GM23338 (cell line): ENCODE measurements around the gene OLIG1. TPM values are rescaled to one million over a fixed set of nuclear protein-coding genes. Genes with fewer than 3 reads are reported as not detected.
A peak's percentile ranks its signal among the peaks of the same experiment; 100 is the strongest.

ENCODE experiments used
- ATAC-seq: fragments of 200-7000 bp; cut with Tn5 transposase; 3 replicates; pipeline ENCODE4 v1.9.1; 2020
- DNase-seq: peaks from one replicate; pipeline ENCODE4 v3.0.0-alpha.2; 2015; ENCODE audit warnings: low spot score
- H2AFZ ChIP-seq: fragments of 200-600 bp; sonication (generic); 2 replicates; pipeline ENCODE4 v1.8.0; 2016; ENCODE audit warnings: antibody characterized with exemption, mild to moderate bottlenecking, moderate library complexity
- H3F3A ChIP-seq: fragments of 200-600 bp; sonication (generic); replicated peaks from 2 replicates; pipeline ENCODE4 v1.8.0; 2017; ENCODE audit warnings: antibody characterized with exemption, mixed run types, low read depth
- H3K27ac ChIP-seq: fragments of 200-600 bp; sonication (generic); 2 replicates; pipeline ENCODE4 v1.6.1; 2016; ENCODE audit warnings: low read depth
- H3K27me3 ChIP-seq: fragments of 200-600 bp; sonication (generic); 2 replicates; pipeline ENCODE4 v1.8.0; 2016; ENCODE audit warnings: mild to moderate bottlenecking, mixed run types, moderate library complexity; ENCODE audit not compliant: insufficient read depth
- H3K36me3 ChIP-seq: fragments of 200-600 bp; sonication (generic); 2 replicates; pipeline ENCODE4 v1.8.0; 2016; ENCODE audit warnings: mild to moderate bottlenecking; ENCODE audit not compliant: insufficient read depth
- H3K4me1 ChIP-seq: fragments of 200-600 bp; sonication (generic); 2 replicates; pipeline ENCODE4 v1.8.0; 2016; ENCODE audit warnings: mild to moderate bottlenecking, moderate library complexity; ENCODE audit not compliant: insufficient read depth
- H3K4me2 ChIP-seq: fragments of 200-600 bp; sonication (generic); 2 replicates; pipeline ENCODE4 v1.7.1; 2017; ENCODE audit warnings: mixed run types
- H3K4me3 ChIP-seq: fragments of 200-600 bp; sonication (generic); 2 replicates; pipeline ENCODE4 v1.6.1; 2016; ENCODE audit warnings: mixed run types
- H3K79me2 ChIP-seq: fragments of 200-600 bp; sonication (generic); replicated peaks from 2 replicates; pipeline ENCODE4 v1.8.0; 2017; ENCODE audit warnings: mild to moderate bottlenecking; ENCODE audit not compliant: insufficient read depth
- H3K9me2 ChIP-seq: fragments of 200-600 bp; sonication (generic); 2 replicates; pipeline ENCODE4 v1.8.0; 2017; ENCODE audit not compliant: insufficient read depth
- H4K20me1 ChIP-seq: fragments of 200-600 bp; sonication (generic); replicated peaks from 2 replicates; pipeline ENCODE4 v1.8.0; 2017; ENCODE audit warnings: mild to moderate bottlenecking; ENCODE audit not compliant: insufficient read depth
- H3K27ac Mint-ChIP-seq: 2 replicates; pipeline ENCODE4 v1.8.0; 2020; ENCODE audit warnings: inconsistent platforms, mild to moderate bottlenecking, moderate library complexity, mixed read lengths
- H3K27me3 Mint-ChIP-seq: 3 replicates; pipeline ENCODE4 v1.8.0; 2022; ENCODE audit warnings: low read depth, mild to moderate bottlenecking, moderate library complexity, mixed read lengths, inconsistent platforms; ENCODE audit not compliant: insufficient read depth, poor library complexity
- H3K36me3 Mint-ChIP-seq: 3 replicates; pipeline ENCODE4 v1.8.0; 2021; ENCODE audit warnings: low read depth, mild to moderate bottlenecking, inconsistent platforms, moderate library complexity, mixed read lengths
- H3K4me1 Mint-ChIP-seq: 3 replicates; pipeline ENCODE4 v1.8.0; 2020; ENCODE audit warnings: mild to moderate bottlenecking, inconsistent platforms, mixed read lengths
- H3K4me3 Mint-ChIP-seq: 3 replicates; pipeline ENCODE4 v1.8.0; 2021; ENCODE audit warnings: moderate library complexity, mild to moderate bottlenecking, inconsistent platforms, mixed read lengths
- H3K9me3 Mint-ChIP-seq: 3 replicates; pipeline ENCODE4 v1.8.0; 2020; ENCODE audit warnings: moderate library complexity, mild to moderate bottlenecking, inconsistent platforms, mixed read lengths
- EZH2 ChIP-seq: fragments of 200-600 bp; sonication (generic); IDR thresholded peaks from one replicate; pipeline ENCODE4 v1.8.0; 2017; ENCODE audit warnings: antibody characterized with exemption, mild to moderate bottlenecking, low read depth; ENCODE audit not compliant: unreplicated experiment
- POLR2AphosphoS5 ChIP-seq: IDR thresholded peaks from 2 replicates; pipeline ENCODE4 v1.6.1; 2016; ENCODE audit warnings: antibody characterized with exemption, low read depth
- ZNF331 ChIP-seq: fragments of 250-450 bp; sonication (Bioruptor Pico); IDR thresholded peaks from 2 replicates; pipeline ENCODE4 v1.5.0; 2020; ENCODE audit warnings: low read depth, mild to moderate bottlenecking, moderate library complexity
- polyA plus RNA-seq: library from polyadenylated mRNA; unstranded; fragments of >200 nt; fragmentation: Nextera tagmentation; extraction: Ambion mirVana; gene quantifications from 2 replicates; pipeline ENCODE4 v1.2.1, GENCODE V29; 2016
- total RNA-seq: library from RNA; depleted of rRNA; stranded (reverse); fragments of >200 nt; shearing (Covaris generic); gene quantifications from 2 replicates; pipeline ENCODE4 v1.2.3, GENCODE V29; 2014
- TF ChIP-seq, protein P1 (sequence below): fragments of 250-450 bp; sonication (Bioruptor Pico); IDR thresholded peaks from 2 replicates; pipeline ENCODE4 v1.5.0; 2020; ENCODE audit warnings: mild to moderate bottlenecking, moderate library complexity

OLIG1 gene
- total and polyA plus RNA-seq, 2 experiments from 2014 or later: 0.14 to 0.81 TPM

- Histone ChIP-seq H2AFZ (no peak overlapping the region), H3K27ac (no peak overlapping the region), H3K79me2 (no peaks in the 10 kb centered on the region), H3K4me2 (peak overlapping the region; percentile 88), H3K4me1 (peaks cover 46% of the 10 kb centered on the region), H4K20me1 (peaks cover 18% of the 10 kb centered on the region), H3K4me3 (peak overlapping the region; percentile 64), H3K27me3 (peaks cover 98% of the 10 kb centered on the region), H3K36me3 (no peaks in the 10 kb centered on the region), H3K9me2 (no peaks in the 10 kb centered on the region), H3F3A (no peaks in the 10 kb centered on the region)
- Mint-ChIP-seq H3K9me3 (peaks cover 3% of the 10 kb centered on the region; the same call in 2 of the 3 replicates), H3K36me3 (no peaks in the 10 kb centered on the region; the same call in 1 of the 3 replicates), H3K27me3 (peaks cover 94% of the 10 kb centered on the region), H3K27ac (no peak overlapping the region), H3K4me1 (peaks cover 37% of the 10 kb centered on the region), H3K4me3 (no peak overlapping the region)
- no peak for ATAC-seq
- peak; percentile 49 for DNase-seq
- TF ChIP-seq, protein P1, sequence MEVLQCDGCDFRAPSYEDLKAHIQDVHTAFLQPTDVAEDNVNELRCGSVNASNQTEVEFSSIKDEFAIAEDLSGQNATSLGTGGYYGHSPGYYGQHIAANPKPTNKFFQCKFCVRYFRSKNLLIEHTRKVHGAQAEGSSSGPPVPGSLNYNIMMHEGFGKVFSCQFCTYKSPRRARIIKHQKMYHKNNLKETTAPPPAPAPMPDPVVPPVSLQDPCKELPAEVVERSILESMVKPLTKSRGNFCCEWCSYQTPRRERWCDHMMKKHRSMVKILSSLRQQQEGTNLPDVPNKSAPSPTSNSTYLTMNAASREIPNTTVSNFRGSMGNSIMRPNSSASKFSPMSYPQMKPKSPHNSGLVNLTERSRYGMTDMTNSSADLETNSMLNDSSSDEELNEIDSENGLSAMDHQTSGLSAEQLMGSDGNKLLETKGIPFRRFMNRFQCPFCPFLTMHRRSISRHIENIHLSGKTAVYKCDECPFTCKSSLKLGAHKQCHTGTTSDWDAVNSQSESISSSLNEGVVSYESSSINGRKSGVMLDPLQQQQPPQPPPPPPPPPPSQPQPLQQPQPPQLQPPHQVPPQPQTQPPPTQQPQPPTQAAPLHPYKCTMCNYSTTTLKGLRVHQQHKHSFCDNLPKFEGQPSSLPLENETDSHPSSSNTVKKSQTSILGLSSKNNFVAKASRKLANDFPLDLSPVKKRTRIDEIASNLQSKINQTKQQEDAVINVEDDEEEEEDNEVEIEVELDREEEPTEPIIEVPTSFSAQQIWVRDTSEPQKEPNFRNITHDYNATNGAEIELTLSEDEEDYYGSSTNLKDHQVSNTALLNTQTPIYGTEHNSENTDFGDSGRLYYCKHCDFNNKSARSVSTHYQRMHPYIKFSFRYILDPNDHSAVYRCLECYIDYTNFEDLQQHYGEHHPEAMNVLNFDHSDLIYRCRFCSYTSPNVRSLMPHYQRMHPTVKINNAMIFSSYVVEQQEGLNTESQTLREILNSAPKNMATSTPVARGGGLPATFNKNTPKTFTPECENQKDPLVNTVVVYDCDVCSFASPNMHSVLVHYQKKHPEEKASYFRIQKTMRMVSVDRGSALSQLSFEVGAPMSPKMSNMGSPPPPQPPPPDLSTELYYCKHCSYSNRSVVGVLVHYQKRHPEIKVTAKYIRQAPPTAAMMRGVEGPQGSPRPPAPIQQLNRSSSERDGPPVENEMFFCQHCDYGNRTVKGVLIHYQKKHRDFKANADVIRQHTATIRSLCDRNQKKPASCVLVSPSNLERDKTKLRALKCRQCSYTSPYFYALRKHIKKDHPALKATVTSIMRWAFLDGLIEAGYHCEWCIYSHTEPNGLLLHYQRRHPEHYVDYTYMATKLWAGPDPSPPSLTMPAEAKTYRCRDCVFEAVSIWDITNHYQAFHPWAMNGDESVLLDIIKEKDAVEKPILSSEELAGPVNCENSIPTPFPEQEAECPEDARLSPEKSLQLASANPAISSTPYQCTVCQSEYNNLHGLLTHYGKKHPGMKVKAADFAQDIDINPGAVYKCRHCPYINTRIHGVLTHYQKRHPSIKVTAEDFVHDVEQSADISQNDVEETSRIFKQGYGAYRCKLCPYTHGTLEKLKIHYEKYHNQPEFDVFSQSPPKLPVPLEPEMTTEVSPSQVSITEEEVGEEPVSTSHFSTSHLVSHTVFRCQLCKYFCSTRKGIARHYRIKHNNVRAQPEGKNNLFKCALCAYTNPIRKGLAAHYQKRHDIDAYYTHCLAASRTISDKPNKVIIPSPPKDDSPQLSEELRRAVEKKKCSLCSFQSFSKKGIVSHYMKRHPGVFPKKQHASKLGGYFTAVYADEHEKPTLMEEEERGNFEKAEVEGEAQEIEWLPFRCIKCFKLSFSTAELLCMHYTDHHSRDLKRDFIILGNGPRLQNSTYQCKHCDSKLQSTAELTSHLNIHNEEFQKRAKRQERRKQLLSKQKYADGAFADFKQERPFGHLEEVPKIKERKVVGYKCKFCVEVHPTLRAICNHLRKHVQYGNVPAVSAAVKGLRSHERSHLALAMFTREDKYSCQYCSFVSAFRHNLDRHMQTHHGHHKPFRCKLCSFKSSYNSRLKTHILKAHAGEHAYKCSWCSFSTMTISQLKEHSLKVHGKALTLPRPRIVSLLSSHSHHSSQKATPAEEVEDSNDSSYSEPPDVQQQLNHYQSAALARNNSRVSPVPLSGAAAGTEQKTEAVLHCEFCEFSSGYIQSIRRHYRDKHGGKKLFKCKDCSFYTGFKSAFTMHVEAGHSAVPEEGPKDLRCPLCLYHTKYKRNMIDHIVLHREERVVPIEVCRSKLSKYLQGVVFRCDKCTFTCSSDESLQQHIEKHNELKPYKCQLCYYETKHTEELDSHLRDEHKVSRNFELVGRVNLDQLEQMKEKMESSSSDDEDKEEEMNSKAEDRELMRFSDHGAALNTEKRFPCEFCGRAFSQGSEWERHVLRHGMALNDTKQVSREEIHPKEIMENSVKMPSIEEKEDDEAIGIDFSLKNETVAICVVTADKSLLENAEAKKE (CRISPR knock-in tag): no peak
- TF ChIP-seq EZH2: peak; percentile 43
Measured at GRCh38 chr21:33029975-33030461, 39.9 kb upstream of the OLIG1 start.

- DNase-seq (no peak), ATAC-seq (no peak)
- peaks cover 18% of the 10 kb centered on the region for H4K20me1 ChIP-seq
- H3K27me3 Mint-ChIP-seq: peaks cover 96% of the 10 kb centered on the region
- no peaks in the 10 kb centered on the region for H3K9me2 ChIP-seq
- peaks cover 3% of the 10 kb centered on the region; the same call in 2 of the 3 replicates for H3K9me3 Mint-ChIP-seq
- no peaks in the 10 kb centered on the region; the same call in 1 of the 3 replicates for H3K36me3 Mint-ChIP-seq
- no peak overlapping the region for H3K27ac Mint-ChIP-seq
- no peak overlapping the region for H3K4me3 ChIP-seq
- H2AFZ ChIP-seq: no peak overlapping the region
- H3K4me1 ChIP-seq: peaks cover 51% of the 10 kb centered on the region
- H3K4me2 ChIP-seq: no peak overlapping the region; the same call in 1 of the 2 replicates
- H3K27ac ChIP-seq: no peak overlapping the region
- no peaks in the 10 kb centered on the region for H3F3A ChIP-seq
- no peaks in the 10 kb centered on the region for H3K36me3 ChIP-seq
- H3K27me3 ChIP-seq: peaks cover 100% of the 10 kb centered on the region
- H3K4me3 Mint-ChIP-seq: no peak overlapping the region
- H3K79me2 ChIP-seq: no peaks in the 10 kb centered on the region
- H3K4me1 Mint-ChIP-seq: peaks cover 43% of the 10 kb centered on the region
- TF ChIP-seq, protein P1 (CRISPR knock-in tag): no peak
- TF ChIP-seq POLR2AphosphoS5 (no peak), ZNF331 (no peak)
Measured at GRCh38 chr21:33030633-33031032, 39.3 kb upstream of the OLIG1 start.
